AG08395 (cell line): ENCODE results near the gene AGPAT4.
"Not testable (repeated sequence)": the region's sequence is repeated elsewhere in the genome, so short reads cannot be mapped to it uniquely, and the experiment has no call there.

Experiments
- DNase-seq: peaks from one replicate; pipeline ENCODE4 v3.0.0; 2012; ENCODE audit warnings: mixed read lengths, low spot score

AGPAT4 gene

DNA sequence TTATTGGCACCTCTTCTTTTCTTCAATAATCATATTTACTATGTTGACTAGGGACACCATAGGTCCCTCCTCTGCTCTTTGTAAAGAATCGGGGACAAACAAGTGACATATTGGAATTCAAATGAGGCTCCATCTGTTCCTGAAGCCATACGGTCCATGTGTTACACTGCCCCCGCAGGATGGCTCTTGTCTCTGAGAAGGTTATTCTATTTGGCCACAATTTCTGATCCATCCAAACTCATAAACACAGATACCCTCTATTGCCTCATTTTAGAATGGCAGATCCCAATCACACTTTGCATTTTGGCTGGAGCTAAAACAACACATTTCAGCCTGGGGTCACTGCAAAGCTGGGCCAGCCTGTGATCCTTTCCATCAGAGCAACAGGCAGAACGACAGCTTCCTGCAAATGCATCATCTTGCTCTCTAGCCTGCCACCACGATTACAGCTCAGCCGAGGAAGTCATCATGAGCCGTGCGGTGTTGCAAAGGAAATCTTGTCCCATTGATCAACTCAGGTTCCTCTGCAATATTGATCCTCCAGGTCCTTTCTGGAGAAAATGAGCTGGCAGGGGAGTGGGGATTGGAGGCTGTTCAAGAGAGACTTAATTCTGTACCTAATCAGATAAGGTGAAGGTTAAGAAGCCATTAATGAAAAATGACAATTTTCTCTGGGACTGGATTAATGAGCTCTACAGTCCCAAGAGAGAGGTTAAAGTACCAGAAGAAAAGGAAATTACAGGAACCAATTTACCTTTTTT, 73.1 kb downstream of the AGPAT4 start:
- no peak for DNase-seq

GRCh38 chr6:161199850-161200249, 74.0 kb downstream of the AGPAT4 start:
- DNase-seq = no peak

DNA sequence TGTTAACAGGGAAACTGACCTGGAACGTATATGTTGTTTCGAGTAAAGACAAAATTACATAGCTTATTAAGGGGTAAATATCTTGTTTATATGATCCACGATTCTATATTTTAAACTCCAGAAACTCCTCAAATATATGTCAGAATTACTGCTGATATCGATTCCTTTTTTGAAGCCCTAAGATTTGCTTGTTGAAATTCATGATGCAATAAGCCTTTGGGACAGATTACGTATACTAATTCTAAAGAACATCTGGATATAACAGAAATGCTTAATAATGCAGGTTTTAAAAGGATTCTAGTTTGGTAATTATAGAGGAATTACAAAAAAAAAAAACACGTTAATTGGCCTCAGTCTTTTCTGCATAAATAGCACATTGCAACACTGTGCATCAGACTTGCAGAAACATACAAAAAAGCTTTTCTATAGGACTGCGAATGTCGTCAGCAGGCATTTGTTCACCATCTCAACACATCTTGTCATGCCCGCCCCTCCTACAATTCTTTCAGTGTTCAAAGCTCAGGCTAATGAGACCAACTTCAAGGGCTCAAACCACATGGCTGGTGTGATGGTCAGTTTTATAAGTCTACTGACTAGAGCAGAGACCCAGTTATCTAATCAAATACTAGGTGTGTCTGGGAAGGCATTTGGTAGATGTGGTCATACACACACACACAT, 74.9 kb downstream of the AGPAT4 start:
- DNase-seq = no peak

GRCh38 chr6:161198176-161198575, 75.7 kb downstream of the AGPAT4 start:
- no peak for DNase-seq

GRCh38 chr6:161195386-161195785, 78.5 kb downstream of the AGPAT4 start:
- DNase-seq = no peak

- no peak for DNase-seq
These were observed 79.5 kb downstream of the AGPAT4 start for GRCh38 chr6:161194374-161194773.

DNA sequence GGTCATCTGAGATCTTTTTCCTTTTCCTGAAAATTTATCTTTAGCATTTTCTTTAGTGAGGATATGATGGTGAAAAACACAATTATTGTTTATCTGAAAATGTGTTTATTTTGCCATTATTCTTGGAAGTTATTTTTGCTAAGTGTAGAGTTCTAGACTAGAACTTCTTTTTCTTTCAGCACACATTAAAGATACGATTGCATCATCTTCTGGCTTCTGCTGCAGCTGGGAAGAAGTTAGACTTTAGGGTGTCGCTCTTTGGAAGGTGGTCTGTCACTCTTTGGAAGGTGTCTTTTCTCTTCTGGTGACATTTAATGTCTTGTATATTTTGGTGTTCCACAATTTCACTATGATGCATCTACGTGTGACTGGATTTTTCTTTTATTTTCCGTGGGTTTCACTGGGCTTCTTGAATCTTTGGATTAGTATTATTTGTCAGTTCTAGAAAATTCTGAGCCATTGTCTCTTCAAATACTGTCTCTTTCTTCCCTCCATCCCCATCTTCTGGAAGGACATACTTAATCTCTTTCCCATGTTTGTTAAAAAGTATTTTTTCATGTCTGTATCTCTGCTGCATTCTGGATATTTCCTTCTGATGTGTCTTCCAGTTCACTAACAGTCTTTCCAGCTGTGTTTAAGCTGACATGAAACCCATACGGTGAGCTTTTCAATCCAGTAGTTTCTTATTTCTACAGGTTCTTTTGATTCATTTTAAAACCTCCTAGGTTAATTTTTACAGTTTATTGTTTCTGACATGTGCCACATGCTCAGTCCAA, 81.0 kb downstream of the AGPAT4 start:
- no peak for DNase-seq

GRCh38 chr6:161191671-161192070, 82.2 kb downstream of the AGPAT4 start:
- DNase-seq = no peak

DNA sequence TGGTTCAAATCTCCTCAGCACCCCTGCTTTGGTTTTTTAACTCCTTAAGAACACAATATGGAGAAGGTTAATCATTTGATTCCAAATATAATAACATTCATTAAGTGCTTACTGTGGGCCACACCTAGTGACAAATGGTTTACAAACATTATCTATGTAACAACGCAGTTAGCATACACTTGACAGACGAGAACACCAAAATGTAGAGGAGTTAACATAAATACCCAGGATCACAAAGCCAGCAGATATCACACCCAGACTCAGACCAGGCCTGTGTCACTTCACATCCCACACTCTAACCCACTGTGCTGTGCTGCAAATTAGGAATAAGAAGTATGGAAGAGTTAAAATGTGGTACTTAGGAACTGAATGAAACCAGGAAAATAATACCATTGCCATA, 82.9 kb downstream of the AGPAT4 start:
- no peak for DNase-seq

- DNase-seq = no peak
These were observed 84.0 kb downstream of the AGPAT4 start for GRCh38 chr6:161189891-161190290.

DNA sequence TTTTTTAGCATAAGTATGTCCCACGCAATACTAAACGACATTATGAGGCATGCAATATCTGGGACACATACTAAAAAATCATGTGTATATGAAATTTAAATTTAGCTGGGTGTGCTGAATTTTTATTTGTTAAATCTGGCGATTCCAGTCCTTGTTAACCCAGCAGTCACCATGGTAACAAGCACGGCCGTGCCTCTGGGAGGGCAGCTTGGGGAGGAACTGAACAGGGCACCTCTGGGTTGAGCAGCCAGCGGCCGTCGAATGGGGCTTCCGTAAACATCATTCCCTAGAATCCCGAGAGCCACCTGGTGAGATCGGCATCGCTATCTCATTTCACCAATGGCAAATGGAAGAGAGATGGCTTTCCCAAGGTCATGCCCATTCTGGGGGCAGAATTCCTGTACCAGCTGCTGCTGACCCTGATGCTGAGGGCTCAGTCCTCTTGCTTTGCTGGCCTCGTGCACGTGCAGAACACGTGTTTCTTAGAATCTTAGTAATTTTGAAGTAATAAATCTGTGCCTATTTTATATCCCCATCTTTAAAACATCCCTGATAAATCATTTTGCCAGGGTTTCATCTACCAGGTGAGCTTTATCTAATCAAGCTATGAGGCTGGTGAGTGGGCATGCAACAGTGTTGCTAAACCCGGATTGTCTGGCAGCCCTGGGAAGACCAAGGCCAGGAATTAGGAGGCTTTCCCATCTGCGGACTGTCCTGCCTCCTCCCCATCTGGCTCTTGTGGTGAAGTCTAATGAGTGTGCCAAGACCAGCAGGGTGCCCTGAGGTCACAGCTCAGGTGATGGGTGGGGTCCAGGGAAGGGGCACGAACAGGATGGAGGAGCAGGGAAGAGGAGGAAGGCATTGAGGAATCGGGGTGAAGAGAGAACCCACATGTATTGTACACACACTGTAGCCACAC, 85.1 kb downstream of the AGPAT4 start:
- no peak for DNase-seq

- peak; percentile 78 for DNase-seq
These were observed 87.6 kb downstream of the AGPAT4 start for GRCh38 chr6:161186173-161186769.

- DNase-seq = no peak
These were observed 92.7 kb downstream of the AGPAT4 start for GRCh38 chr6:161181121-161181520.

GRCh38 chr6:161178155-161178554, 95.7 kb downstream of the AGPAT4 start:
- DNase-seq = not testable (repeated sequence)

- DNase-seq = not testable (repeated sequence)
These were observed 97.4 kb downstream of the AGPAT4 start for GRCh38 chr6:161176428-161176827.

DNA sequence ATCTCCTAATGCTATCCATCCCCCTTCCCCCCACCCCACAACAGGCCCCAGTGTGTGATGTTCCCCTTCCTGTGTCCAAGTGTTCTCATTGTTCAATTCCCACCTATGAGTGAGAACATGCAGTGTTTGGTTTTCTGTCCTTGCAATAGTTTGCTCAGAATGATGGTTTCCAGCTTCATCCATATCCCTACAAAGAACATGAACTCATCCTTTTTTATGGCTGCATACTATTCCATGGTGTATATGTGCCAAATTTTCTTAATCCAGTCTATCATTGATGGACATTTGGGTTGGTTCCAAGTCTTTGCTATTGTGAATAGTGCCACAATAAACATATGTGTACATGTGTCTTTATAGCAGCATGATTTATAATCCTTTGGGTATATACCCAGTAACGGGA, 101.1 kb downstream of the AGPAT4 start:
- not testable (repeated sequence) for DNase-seq

DNA sequence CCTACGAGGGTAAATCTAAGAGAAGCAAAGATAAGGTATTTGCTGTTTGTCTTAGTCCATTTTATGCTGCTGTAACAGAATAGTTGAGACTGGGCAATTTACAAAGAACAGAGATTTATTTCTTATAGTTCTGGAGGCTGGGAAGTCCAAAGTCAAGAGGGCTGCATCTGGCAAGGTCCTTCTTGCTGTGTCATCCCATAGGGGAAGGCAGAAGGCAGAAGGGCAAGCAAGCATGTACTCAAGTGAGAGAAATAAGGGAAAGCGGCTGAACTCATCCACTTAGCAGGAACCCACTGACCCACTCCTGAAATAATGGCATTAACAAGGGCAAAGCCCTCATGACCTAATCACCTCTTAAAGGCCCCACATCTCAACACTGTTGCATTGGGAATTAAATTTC, 102.7 kb downstream of the AGPAT4 start:
- no peak for DNase-seq

- DNase-seq = peak; percentile 51
These were observed 104.2 kb downstream of the AGPAT4 start for GRCh38 chr6:161169696-161170095.

- no peak for DNase-seq
These were observed 104.8 kb downstream of the AGPAT4 start for GRCh38 chr6:161169035-161169434.

GRCh38 chr6:161168281-161168891, 105.5 kb downstream of the AGPAT4 start:
- DNase-seq = peak; percentile 80

GRCh38 chr6:161166677-161167076, 107.2 kb downstream of the AGPAT4 start:
- DNase-seq = no peak
